ENCODE measurements around the gene RPL15.
"Not testable (repeated sequence)": the region's sequence is repeated elsewhere in the genome, so short reads cannot be mapped to it uniquely, and the experiment has no call there.

GRCh38 chr3:23881993-23882392, 34.9 kb upstream of the RPL15 start:
- TF ChIP-seq CTCF (conservative IDR thresholded peaks at IDR 0.05 in 1 of 2, IDR thresholded peaks at IDR 0.05 in 1 of 2; ENCODE audit: low read depth in 1 of 2, low read length in 2 of 2); EZH2 (IDR thresholded peaks at IDR 0.05; ENCODE audit: low read length, missing control alignments): not testable (repeated sequence)
